RWPE2 (cell line): ENCODE measurements around the gene CEP104.

ENCODE experiments used
- ATAC-seq: fragments of 200-7000 bp; cut with Tn5 transposase; 3 replicates; pipeline ENCODE4 v1.9.1; 2021; ENCODE audit warnings: low read depth
- DNase-seq: peaks from one replicate; pipeline ENCODE4 v3.0.0-alpha.2; 2020; ENCODE audit warnings: low spot score
- H3K27ac ChIP-seq: fragments of 450-650 bp; 2 replicates; pipeline ENCODE4 v1.5.1; 2017; ENCODE audit warnings: mild to moderate bottlenecking; ENCODE audit not compliant: poor library complexity, severe bottlenecking
- H3K27me3 ChIP-seq: fragments of 250-450 bp; sonication (Bioruptor Pico); 2 replicates; pipeline ENCODE4 v1.5.1; 2021; ENCODE audit warnings: mild to moderate bottlenecking, moderate library complexity; ENCODE audit not compliant: insufficient read depth, poor library complexity, severe bottlenecking
- H3K36me3 ChIP-seq: fragments of 250-450 bp; sonication (Bioruptor Pico); 2 replicates; pipeline ENCODE4 v1.5.1; 2020; ENCODE audit warnings: low read depth, mild to moderate bottlenecking, moderate library complexity
- H3K4me1 ChIP-seq: fragments of 250-450 bp; sonication (Bioruptor Pico); 2 replicates; pipeline ENCODE4 v1.5.1; 2021; ENCODE audit warnings: mild to moderate bottlenecking, moderate library complexity; ENCODE audit not compliant: insufficient read depth, poor library complexity, severe bottlenecking
- H3K4me3 ChIP-seq: fragments of 250-450 bp; sonication (Bioruptor Pico); 2 replicates; pipeline ENCODE4 v1.5.1; 2021; ENCODE audit warnings: mild to moderate bottlenecking, moderate library complexity; ENCODE audit not compliant: severe bottlenecking
- H3K9me3 ChIP-seq: fragments of 250-450 bp; sonication (Bioruptor Pico); 2 replicates; pipeline ENCODE4 v1.5.1; 2021; ENCODE audit warnings: mild to moderate bottlenecking, moderate library complexity; ENCODE audit not compliant: severe bottlenecking
- CTCF ChIP-seq: fragments of 450-650 bp; IDR thresholded peaks from one replicate; pipeline ENCODE4 v1.5.1; 2017; ENCODE audit warnings: mild to moderate bottlenecking, moderate library complexity; ENCODE audit not compliant: poor library complexity, severe bottlenecking

CEP104 gene

GRCh38 chr1:3779265-3779911, 77.6 kb downstream of the CEP104 start:
- Histone ChIP-seq H3K27me3 (no peaks in the 10 kb centered on the region), H3K9me3 (no peaks in the 10 kb centered on the region), H3K4me3 (no peak overlapping the region), H3K27ac (no peak overlapping the region), H3K4me1 (no peaks in the 10 kb centered on the region), H3K36me3 (peaks cover 37% of the 10 kb centered on the region)
- no peak for DNase-seq
- no peak for TF ChIP-seq CTCF
- no peak for ATAC-seq

GRCh38 chr1:3778590-3779264, 78.3 kb downstream of the CEP104 start:
- no peaks in the 10 kb centered on the region for H3K4me1 ChIP-seq
- H3K27ac ChIP-seq, result no peak overlapping the region
- no peaks in the 10 kb centered on the region for H3K27me3 ChIP-seq
- no peaks in the 10 kb centered on the region for H3K9me3 ChIP-seq
- no peak overlapping the region for H3K4me3 ChIP-seq
- peaks cover 30% of the 10 kb centered on the region for H3K36me3 ChIP-seq
- DNase-seq, result no peak
- no peak for ATAC-seq
- no peak for TF ChIP-seq CTCF

- no peak for TF ChIP-seq CTCF
- no peak for DNase-seq
- Histone ChIP-seq H3K27ac (no peak overlapping the region), H3K9me3 (no peaks in the 10 kb centered on the region), H3K27me3 (no peaks in the 10 kb centered on the region), H3K36me3 (peaks cover 27% of the 10 kb centered on the region), H3K4me1 (no peaks in the 10 kb centered on the region), H3K4me3 (no peak overlapping the region)
- no peak for ATAC-seq
Measured at GRCh38 chr1:3777647-3778589, 79.1 kb downstream of the CEP104 start.

- H3K27ac ChIP-seq, result no peak overlapping the region
- H3K27me3 ChIP-seq, result no peaks in the 10 kb centered on the region
- H3K9me3 ChIP-seq, result no peaks in the 10 kb centered on the region
- no peaks in the 10 kb centered on the region for H3K4me1 ChIP-seq
- H3K4me3 ChIP-seq, result no peak overlapping the region
- no peak for TF ChIP-seq CTCF
- no peak for ATAC-seq
- H3K36me3 ChIP-seq, result peaks cover 20% of the 10 kb centered on the region
- no peak for DNase-seq
Measured at GRCh38 chr1:3777078-3777547, 79.9 kb downstream of the CEP104 start.
